Breast epithelium (tissue), 3 donors: Measurements from ENCODE around the gene EXOC3L4.

Source experiments
- POLR2A ChIP-seq: fragments of 450-650 bp; IDR thresholded peaks from one replicate; pipeline ENCODE4 v1.6.1; 2016; ENCODE audit warnings: antibody characterized with exemption, mild to moderate bottlenecking, moderate library complexity
- POLR2AphosphoS5 ChIP-seq, 3 donors: sonication (generic); formaldehyde crosslinking; IDR thresholded peaks; one replicate each; pipeline ENCODE4 v1.6.1; 2017; ENCODE audit warnings: antibody characterized with exemption in 3 of 3
- TF ChIP-seq, protein P1 (sequence below), 3 donors: fragments of 450-650 bp; IDR thresholded peaks; one replicate each; pipeline ENCODE4 v1.5.1; 2016 to 2017; ENCODE audit warnings: antibody characterized with exemption in 3 of 3, mild to moderate bottlenecking in 3 of 3, moderate library complexity in 3 of 3

DNA sequence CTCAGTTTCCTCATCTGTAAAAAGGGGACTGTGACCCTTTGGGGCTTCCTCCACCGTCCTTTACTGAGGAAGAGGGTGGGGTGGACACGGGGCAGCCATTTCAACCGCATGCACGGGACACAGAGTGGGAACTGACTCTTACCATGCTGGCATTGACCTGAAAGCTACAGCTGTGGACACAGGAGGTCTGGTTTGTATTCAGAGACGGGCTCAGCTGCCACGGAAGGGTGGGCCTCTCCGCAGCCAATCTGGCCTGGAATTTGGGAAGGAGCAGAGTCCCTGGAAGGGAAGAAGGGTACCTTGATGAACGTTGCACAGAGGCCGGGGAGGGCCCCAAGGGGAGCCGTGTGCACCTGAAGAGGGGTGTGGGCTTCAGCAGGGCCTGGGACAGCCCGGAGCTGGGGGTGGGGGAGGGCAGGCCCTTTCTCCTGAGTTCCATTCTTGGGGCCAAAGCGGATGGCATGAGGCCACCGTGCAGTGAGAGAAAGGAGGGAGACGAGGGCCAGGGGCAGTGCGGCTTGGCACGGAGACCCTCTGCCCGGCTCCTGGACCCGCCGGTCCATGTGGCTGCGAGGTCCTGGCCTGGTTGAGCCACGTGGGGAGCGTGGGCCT is 43.3 kb downstream of the EXOC3L4 start:
- TF ChIP-seq, protein P1, sequence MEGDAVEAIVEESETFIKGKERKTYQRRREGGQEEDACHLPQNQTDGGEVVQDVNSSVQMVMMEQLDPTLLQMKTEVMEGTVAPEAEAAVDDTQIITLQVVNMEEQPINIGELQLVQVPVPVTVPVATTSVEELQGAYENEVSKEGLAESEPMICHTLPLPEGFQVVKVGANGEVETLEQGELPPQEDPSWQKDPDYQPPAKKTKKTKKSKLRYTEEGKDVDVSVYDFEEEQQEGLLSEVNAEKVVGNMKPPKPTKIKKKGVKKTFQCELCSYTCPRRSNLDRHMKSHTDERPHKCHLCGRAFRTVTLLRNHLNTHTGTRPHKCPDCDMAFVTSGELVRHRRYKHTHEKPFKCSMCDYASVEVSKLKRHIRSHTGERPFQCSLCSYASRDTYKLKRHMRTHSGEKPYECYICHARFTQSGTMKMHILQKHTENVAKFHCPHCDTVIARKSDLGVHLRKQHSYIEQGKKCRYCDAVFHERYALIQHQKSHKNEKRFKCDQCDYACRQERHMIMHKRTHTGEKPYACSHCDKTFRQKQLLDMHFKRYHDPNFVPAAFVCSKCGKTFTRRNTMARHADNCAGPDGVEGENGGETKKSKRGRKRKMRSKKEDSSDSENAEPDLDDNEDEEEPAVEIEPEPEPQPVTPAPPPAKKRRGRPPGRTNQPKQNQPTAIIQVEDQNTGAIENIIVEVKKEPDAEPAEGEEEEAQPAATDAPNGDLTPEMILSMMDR (IDR thresholded peaks at IDR 0.05): no peak
- TF ChIP-seq POLR2A: no peak
- TF ChIP-seq POLR2AphosphoS5 (IDR thresholded peaks at IDR 0.05): no peak
